GM04503 (cell line): ENCODE measurements around the gene RFX2.
A peak's percentile ranks its signal among the peaks of the same experiment; 100 is the strongest.
"Not testable (repeated sequence)": the region's sequence is repeated elsewhere in the genome, so short reads cannot be mapped to it uniquely, and the experiment has no call there.

Experiments used
- DNase-seq: peaks from one replicate; pipeline ENCODE4 v3.0.0-alpha.2; 2012; ENCODE audit warnings: low read depth

Gene RFX2

GRCh38 chr19:5990289-5990797, 120.0 kb downstream of the RFX2 start:
- no peak for DNase-seq

GRCh38 chr19:5989388-5990074, 120.8 kb downstream of the RFX2 start:
- no peak for DNase-seq

GRCh38 chr19:5988517-5989387, 121.5 kb downstream of the RFX2 start:
- DNase-seq: no peak

GRCh38 chr19:5987077-5987818, 123.1 kb downstream of the RFX2 start:
- no peak for DNase-seq

GRCh38 chr19:5985837-5986236, 124.5 kb downstream of the RFX2 start:
- not testable (repeated sequence) for DNase-seq

GRCh38 chr19:5985098-5985783, 125.1 kb downstream of the RFX2 start:
- DNase-seq: no peak

- DNase-seq: no peak
These were observed 125.7 kb downstream of the RFX2 start for GRCh38 chr19:5984600-5984999.

GRCh38 chr19:5983367-5983955, 126.8 kb downstream of the RFX2 start:
- peak; percentile 18 for DNase-seq

- no peak for DNase-seq
These were observed 131.4 kb downstream of the RFX2 start for GRCh38 chr19:5978606-5979552.

GRCh38 chr19:5977785-5978605, 132.3 kb downstream of the RFX2 start, which contains the start of gene RANBP3:
Gene RANBP3, minus strand, starts transcription at chr19:5978140. Its CDS starts 58 bp downstream, at chr19:5978082.
- DNase-seq: peak; percentile 89

GRCh38 chr19:5977222-5977784, 133.0 kb downstream of the RFX2 start:
- no peak for DNase-seq

GRCh38 chr19:5976768-5977167, 133.5 kb downstream of the RFX2 start:
- no peak for DNase-seq

- DNase-seq: no peak
These were observed 134.9 kb downstream of the RFX2 start for GRCh38 chr19:5975388-5975728.

GRCh38 chr19:5974721-5975387, 135.4 kb downstream of the RFX2 start:
- DNase-seq: no peak

- no peak for DNase-seq
These were observed 136.2 kb downstream of the RFX2 start for GRCh38 chr19:5973867-5974635.

- no peak for DNase-seq
These were observed 136.9 kb downstream of the RFX2 start for GRCh38 chr19:5973376-5973775.

GRCh38 chr19:5972355-5972731, 138.0 kb downstream of the RFX2 start:
- no peak for DNase-seq
